Vagina (tissue), 2 donors: Measurements from ENCODE around the gene CALCOCO2.

ENCODE experiments used
- CTCF ChIP-seq, 3 experiments: fragments of 450-650 bp in 2 of 3; fragments of 200-600 bp in 1 of 3; sonication (generic) in 1 of 3; IDR thresholded peaks; one replicate each; pipeline ENCODE4 v1.5.1; 2017 to 2019; ENCODE audit warnings: antibody characterized with exemption in 3 of 3, mild to moderate bottlenecking in 2 of 3, moderate library complexity in 2 of 3
- POLR2A ChIP-seq, 2 donors: fragments of 450-650 bp; IDR thresholded peaks; one replicate each; pipeline ENCODE4 v1.6.1; 2017; ENCODE audit warnings: antibody characterized with exemption in 2 of 2, mild to moderate bottlenecking in 2 of 2, moderate library complexity in 2 of 2

- TF ChIP-seq CTCF (IDR thresholded peaks at IDR 0.05): no peak
- no peak for TF ChIP-seq POLR2A (IDR thresholded peaks at IDR 0.05)
These were observed 24.1 kb downstream of the CALCOCO2 start for GRCh38 chr17:48854774-48855476.
